Measurements from ENCODE around the gene COPS3.
"Not testable (repeated sequence)": the region's sequence is repeated elsewhere in the genome, so short reads cannot be mapped to it uniquely, and the experiment has no call there.

COPS3 gene

GRCh38 chr17:17300624-17301568 lies 19.9 kb upstream of the COPS3 start:
- DNase-seq = peak; percentile 59

DNA sequence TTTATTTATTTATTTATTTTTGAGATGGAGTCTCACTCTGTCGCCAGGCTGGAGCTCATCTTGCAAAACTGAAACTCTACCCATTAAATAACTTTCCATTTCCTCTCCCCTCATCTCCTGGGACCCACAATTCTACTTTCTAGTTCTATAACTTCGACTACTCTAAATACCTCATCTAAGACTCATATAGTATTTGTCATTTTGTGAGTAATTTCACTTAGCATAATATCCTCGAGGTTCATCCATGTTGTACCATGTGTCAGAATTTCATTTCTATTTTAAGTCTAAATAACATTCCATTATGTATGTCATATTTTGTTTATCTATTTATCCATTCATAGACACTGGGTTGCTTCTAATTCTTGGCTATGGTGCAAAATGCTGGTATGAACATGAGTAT lies 17.1 kb upstream of the COPS3 start:
- DNase-seq = no peak

GRCh38 chr17:17297217-17297616 lies 16.2 kb upstream of the COPS3 start:
- no peak for DNase-seq

- no peak for DNase-seq
Observed at GRCh38 chr17:17295141-17295540, 14.1 kb upstream of the COPS3 start.

GRCh38 chr17:17289701-17290100 lies 8.7 kb upstream of the COPS3 start:
- DNase-seq = no peak

GRCh38 chr17:17289086-17289485 lies 8.0 kb upstream of the COPS3 start:
- no peak for DNase-seq

- no peak for DNase-seq
Observed at GRCh38 chr17:17285951-17286350, 4.9 kb upstream of the COPS3 start.

GRCh38 chr17:17279316-17279715 lies 1.7 kb downstream of the COPS3 start:
- DNase-seq = no peak

- DNase-seq = not testable (repeated sequence)
Observed at GRCh38 chr17:17277431-17277830, 3.6 kb downstream of the COPS3 start.

GRCh38 chr17:17275971-17276370 lies 5.1 kb downstream of the COPS3 start:
- no peak for DNase-seq

GRCh38 chr17:17269926-17270773 lies 10.9 kb downstream of the COPS3 start:
- peak; percentile 31 for DNase-seq

DNA sequence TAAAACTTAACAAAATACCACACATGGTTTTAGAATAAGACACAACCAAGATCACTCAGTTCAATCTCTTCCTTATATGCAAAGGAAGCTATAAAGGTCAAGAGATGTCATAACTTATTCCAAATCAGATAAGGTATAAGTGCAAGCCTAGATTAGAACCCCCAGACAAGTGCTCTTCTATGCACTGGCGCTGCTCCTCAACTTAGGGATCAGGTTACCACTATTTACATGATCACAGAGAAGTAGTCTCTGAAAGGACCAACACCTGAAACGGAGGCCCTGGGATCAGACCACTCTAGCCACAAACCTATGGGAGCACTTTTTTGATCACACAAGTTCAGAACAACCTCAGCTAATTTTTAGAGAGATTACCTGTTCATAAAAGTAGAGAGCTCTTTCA lies 16.6 kb downstream of the COPS3 start:
- no peak for DNase-seq

DNA sequence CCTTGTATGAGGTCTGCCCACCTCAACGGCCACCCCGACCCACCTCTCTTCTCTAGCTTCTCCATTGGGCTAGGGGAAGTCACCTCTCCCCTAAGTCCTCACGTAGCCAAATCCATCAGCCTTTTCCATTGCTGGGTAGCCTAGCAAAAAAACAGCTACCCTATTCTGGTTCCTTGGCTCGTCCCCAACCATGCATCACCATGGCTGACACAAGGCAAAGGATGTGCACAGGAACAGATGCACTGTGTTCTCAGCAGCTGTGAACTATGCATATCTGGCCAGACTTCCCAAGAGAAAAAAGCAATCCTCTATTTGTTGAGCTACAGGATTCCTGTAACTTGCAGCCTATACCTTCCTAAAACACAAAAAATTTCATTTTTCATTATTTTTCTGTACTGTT lies 22.0 kb downstream of the COPS3 start:
- DNase-seq = no peak

GRCh38 chr17:17258011-17258410 lies 23.0 kb downstream of the COPS3 start:
- no peak for DNase-seq

DNA sequence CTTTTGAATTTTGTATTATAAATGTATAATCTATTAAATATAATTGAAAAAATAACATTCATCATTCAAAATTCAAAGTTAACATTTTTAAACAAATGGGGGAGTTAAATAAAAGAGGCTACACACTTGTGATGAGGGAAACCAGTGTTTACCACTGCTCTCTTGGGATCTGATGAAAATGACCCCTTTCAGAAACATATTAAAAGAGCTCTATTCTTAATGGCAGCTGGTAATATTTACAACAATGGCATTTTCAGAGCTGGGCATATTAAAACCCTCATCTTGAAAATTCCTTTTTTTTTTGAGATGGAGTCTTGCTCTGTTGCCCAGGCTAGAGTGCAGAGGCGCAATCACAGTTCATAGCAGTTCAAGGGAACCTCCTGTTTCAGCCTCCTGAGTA lies 24.7 kb downstream of the COPS3 start:
- no peak for DNase-seq

DNA sequence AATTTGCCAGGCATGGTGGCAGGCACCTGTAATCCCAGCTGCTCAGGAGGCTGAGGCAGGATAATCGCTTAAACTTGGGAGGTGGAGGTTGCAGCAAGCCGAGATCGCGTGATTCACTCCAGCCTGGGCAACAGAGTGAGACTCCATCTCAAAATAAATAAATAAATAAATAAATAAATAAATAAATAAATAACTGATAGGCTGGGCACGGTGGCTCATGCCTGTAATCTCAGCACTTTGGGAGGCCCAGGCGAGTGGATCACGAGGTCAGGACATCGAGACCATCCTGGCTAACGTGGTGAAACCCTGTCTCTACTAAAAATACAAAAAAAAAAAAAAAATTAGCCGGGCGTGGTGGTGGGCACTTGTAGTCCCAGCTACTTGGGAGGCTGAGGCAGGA lies 25.4 kb downstream of the COPS3 start:
- DNase-seq = not testable (repeated sequence)

DNA sequence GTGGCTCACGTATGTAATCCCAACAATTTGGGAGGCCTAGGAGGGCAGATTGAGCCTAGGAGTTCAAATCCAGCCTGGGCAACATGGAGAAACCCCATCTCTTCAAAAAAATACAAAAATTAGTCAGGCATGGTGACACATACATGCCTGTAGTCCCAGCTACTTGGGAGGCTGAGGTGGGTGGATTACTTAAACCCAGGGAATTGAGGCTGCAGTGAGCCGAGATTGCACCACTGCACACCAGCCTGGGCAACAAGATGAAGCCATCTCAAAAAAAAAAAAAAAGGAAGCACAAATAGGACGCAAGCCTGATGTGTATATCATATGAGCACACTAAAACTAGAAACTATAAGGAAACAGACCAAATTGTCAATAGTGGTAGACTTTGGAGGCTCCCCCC lies 27.0 kb downstream of the COPS3 start:
- no peak for DNase-seq

GRCh38 chr17:17253406-17253805 lies 27.6 kb downstream of the COPS3 start:
- DNase-seq = no peak

DNA sequence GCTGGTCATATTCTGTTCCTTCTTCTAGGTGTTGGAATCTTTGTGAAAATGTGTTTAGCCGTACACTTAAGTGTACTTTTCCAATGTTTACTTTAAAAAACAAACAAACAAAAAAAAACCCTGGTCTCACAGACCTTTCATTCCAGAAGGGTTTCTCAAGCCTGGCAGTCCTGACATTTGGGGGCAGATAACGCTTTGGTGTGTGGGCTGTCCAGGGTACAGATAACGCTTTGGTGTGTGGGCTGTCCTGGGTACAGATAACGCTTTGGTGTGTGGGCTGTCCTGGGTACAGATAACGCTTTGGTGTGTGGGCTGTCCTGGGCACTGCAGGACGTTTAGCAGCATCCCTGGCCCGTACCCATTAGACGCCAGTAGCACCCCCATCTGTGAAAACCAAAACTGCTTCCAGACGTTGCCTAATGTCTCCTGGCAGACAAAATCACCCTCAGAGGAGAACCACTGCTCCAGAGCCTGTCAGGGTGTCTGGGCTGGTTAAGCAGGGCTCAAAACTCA lies 28.8 kb downstream of the COPS3 start:
- DNase-seq = no peak

GRCh38 chr17:17246879-17247278 lies 34.2 kb downstream of the COPS3 start:
- no peak for DNase-seq

DNA sequence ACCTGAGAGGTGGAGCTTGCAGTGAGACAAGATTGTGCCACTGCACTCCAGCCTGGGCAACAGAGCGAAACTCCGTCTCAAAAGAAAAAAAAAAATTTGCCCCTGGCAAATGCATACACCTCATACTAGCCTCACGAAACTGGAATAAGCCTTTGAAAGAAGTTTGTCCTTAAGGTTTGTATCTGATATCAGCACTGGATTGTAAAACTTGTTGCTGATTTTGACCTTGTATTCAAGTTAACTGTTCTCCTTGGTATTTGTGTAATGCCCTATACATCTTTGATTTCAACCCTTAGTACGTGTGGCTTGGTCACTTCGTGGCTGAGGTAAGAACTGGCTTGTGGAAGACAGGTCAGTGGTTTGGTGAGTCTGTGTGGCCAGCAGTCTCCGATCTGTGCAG lies 37.9 kb downstream of the COPS3 start:
- no peak for DNase-seq

- DNase-seq = no peak
Observed at GRCh38 chr17:17242246-17242645, 38.8 kb downstream of the COPS3 start.

DNA sequence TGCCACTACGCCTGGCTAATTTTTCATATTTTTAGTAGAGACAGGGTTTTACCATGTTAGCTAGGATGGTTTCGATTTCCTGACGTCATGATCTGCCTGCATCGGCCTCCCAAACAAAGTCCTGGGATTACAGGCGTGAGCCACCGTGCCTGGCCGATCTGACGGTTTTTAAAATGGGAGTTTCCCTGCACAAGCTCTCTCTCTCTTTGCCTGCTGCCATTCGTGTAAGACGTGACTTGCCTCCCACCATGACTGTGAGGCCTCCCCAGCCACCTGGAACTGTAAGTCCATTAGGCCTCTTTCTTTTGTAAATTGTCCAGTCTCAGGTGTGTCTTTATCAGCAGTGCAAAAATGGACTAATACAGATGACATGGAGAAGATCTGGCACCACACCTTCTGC lies 39.4 kb downstream of the COPS3 start:
- no peak for DNase-seq

DNA sequence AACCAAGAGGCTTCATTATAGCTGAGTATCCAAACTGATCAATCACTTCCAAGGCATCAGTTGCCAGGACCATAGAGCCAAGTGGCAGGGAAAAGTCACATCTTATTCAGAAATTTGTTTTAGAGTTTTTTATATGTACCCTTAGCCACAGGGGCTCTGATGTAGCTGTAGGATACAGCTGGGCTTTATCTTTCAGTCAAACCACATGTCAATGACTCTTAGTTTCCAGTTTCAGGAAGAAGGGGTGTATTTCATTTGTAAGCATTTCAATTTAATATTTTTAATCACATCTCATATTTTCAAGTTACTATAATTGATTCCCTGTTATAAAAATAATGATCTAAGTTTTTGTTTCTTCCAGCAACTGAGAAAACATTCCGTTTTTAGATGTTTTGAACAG lies 41.2 kb downstream of the COPS3 start:
- no peak for DNase-seq
